Activated naive CD4-positive, alpha-beta T cell treated with anti-CD3 and anti-CD28 coated beads, Interleukin-2, amount 10 ng/mL, durations not matched to agents 7 days and 5 days (primary cell): ENCODE data around the gene SCP2.

Experiments used
- CTCF ChIA-PET: fragments of 350-600 bp; sonication (Branson Sonifier 250); formaldehyde crosslinking; loops from one replicate; lab custom pipeline; 2021; ENCODE audit warnings: antibody characterized with exemption; lab: Charles Lee
- DNase-seq: peaks from one replicate; pipeline ENCODE4 v3.0.0-alpha.2; 2020
- H3K27ac Mint-ChIP-seq: one replicate; pipeline ENCODE4 v1.8.0; 2021; ENCODE audit warnings: mild to moderate bottlenecking, moderate library complexity, mixed read lengths
- H3K27me3 Mint-ChIP-seq: one replicate; pipeline ENCODE4 v1.8.0; 2021; ENCODE audit warnings: mild to moderate bottlenecking, mixed read lengths
- H3K36me3 Mint-ChIP-seq: one replicate; pipeline ENCODE4 v1.8.0; 2021; ENCODE audit warnings: mixed read lengths
- H3K4me1 Mint-ChIP-seq: one replicate; pipeline ENCODE4 v1.8.0; 2021; ENCODE audit warnings: mixed read lengths
- H3K4me3 Mint-ChIP-seq: one replicate; pipeline ENCODE4 v1.8.0; 2021; ENCODE audit warnings: mild to moderate bottlenecking, moderate library complexity, mixed read lengths
- H3K9me3 Mint-ChIP-seq: one replicate; pipeline ENCODE4 v1.8.0; 2021; ENCODE audit warnings: mixed read lengths

Gene SCP2, protein sequence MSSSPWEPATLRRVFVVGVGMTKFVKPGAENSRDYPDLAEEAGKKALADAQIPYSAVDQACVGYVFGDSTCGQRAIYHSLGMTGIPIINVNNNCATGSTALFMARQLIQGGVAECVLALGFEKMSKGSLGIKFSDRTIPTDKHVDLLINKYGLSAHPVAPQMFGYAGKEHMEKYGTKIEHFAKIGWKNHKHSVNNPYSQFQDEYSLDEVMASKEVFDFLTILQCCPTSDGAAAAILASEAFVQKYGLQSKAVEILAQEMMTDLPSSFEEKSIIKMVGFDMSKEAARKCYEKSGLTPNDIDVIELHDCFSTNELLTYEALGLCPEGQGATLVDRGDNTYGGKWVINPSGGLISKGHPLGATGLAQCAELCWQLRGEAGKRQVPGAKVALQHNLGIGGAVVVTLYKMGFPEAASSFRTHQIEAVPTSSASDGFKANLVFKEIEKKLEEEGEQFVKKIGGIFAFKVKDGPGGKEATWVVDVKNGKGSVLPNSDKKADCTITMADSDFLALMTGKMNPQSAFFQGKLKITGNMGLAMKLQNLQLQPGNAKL

DNA sequence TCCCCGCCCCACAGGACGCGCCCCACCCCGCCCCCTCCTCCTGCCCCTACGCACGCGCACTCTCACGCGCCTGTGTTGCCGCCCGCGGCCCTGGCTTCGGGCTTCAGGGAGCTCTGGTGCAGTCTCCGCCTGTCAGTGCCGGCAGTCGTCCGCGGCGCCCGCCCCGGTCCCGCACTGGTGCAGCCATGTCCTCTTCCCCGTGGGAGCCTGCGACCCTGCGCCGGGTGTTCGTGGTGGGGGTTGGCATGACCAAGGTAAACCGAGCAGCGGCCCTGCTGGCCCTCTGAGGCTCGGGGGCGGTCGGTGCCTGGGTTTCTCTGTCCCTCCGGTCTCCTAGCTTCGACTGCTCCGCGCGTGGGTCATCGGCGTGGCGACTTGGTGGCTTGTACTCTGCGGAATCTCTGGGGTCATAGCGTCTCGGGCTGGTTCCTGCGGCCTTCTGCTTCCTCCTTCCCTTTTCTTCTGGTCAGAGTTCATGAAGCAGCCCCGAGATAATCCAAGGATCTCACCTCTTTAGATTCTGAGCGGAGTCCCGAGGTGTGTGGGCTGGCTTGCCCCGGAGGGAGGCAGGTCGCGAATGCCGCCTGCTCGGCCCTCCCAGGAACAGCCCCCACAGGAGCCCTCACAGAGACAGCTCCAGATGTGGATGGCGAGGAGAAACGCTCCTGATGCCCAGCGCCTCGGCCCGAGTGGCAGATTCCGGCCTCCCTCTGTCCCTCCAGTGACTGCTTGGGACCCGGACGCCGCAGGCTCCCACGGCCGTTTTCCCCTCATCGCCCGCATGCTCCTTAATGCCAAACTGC is at the start of gene SCP2:
SCP2 (plus strand) TSS at position 65 of the 803 bp plus-strand sequence; CDS start at position 186, 121 bp downstream.
- peak; percentile 86 for DNase-seq
- Mint-ChIP-seq H3K27ac (no peak within 1 kb of the TSS), H3K27me3 (peaks cover 20% of the 10 kb centered on the region), H3K9me3 (no peaks in the 10 kb centered on the region), H3K4me1 (peaks cover 17% of the 10 kb centered on the region), H3K36me3 (peaks cover 1% of the 10 kb centered on the region), H3K4me3 (peak within 1 kb of the TSS; percentile 75)
- CTCF ChIA-PET, result interaction anchor here (0.6 kb wide), 1 partner anchor 86 kb away, joined by 3 read pairs; no protein-coding TSS in a partner anchor

DNA sequence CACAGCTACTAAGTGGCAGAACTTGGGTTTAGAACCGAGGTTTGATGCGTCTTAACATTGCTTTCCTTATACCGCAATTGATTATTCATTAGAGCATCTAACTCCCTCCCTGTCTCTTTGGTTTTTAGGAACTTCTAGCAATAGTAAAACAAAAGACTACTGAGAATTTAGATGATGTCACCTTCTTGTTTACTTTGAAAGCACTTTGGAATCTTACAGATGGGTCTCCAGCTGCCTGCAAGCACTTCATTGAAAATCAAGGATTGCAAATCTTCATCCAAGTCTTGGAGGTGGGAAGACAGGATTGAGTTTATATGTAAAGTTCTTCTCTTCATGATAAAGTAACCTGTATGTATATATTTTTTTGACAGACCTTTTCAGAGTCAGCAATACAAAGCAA is 49.5 kb upstream of the SCP2 start:
- CTCF ChIA-PET, result no interaction called here
- Mint-ChIP-seq H3K27ac (no peak overlapping the region), H3K27me3 (no peaks in the 10 kb centered on the region), H3K36me3 (no peaks in the 10 kb centered on the region), H3K4me3 (no peak overlapping the region), H3K9me3 (no peaks in the 10 kb centered on the region), H3K4me1 (no peaks in the 10 kb centered on the region)
- DNase-seq, result no peak

DNA sequence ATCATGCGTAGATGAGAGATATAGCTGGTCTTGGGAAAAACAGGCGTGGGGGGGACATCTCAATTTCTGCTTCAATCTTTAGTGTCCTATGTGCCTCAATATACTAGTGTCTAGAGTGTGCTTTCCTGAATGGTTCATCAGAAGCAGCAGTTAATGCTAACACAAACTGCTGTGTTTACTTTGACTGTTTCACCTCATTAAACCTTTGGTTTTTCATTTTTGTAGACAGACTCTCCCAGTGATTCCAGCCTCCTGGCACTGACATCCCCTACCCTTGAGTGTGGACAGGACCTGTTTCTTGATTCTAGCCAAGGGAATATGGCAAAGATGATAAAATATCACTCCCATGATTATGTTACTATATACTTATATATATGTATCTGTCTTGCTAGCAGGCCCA is 46.9 kb upstream of the SCP2 start:
- Mint-ChIP-seq H3K27ac (no peak overlapping the region), H3K27me3 (no peaks in the 10 kb centered on the region), H3K4me1 (no peaks in the 10 kb centered on the region), H3K9me3 (no peaks in the 10 kb centered on the region), H3K36me3 (no peaks in the 10 kb centered on the region), H3K4me3 (no peak overlapping the region)
- CTCF ChIA-PET, result interaction anchor here (1.1 kb wide), 1 partner anchor 21 kb away, joined by 3 read pairs; no protein-coding TSS in a partner anchor
- DNase-seq, result no peak

DNA sequence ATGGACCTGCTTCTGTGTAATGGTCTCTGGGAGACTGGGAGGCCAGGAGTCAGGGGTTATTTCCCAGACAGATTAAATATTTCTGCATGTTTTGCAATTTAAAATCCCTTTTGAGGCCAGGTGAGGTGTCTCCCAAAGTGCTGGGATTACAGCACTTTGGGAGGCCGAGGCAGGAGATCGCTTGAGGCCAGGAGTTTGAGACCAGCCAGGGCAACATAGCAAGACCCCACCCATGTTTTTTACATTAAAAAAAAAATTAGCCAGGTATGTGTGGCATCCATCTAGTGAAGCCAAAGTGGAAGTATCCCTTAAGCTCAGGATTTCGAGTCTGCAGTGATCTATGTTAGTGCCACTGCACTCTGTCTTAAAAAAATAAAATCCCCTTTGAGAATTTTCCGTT is 39.6 kb upstream of the SCP2 start:
- no peak for DNase-seq
- no peaks in the 10 kb centered on the region for H3K9me3 Mint-ChIP-seq
- H3K4me3 Mint-ChIP-seq, result no peak overlapping the region
- no peak overlapping the region for H3K27ac Mint-ChIP-seq
- CTCF ChIA-PET, result no interaction called here
- no peaks in the 10 kb centered on the region for H3K36me3 Mint-ChIP-seq
- no peaks in the 10 kb centered on the region for H3K27me3 Mint-ChIP-seq
- H3K4me1 Mint-ChIP-seq, result no peaks in the 10 kb centered on the region

DNA sequence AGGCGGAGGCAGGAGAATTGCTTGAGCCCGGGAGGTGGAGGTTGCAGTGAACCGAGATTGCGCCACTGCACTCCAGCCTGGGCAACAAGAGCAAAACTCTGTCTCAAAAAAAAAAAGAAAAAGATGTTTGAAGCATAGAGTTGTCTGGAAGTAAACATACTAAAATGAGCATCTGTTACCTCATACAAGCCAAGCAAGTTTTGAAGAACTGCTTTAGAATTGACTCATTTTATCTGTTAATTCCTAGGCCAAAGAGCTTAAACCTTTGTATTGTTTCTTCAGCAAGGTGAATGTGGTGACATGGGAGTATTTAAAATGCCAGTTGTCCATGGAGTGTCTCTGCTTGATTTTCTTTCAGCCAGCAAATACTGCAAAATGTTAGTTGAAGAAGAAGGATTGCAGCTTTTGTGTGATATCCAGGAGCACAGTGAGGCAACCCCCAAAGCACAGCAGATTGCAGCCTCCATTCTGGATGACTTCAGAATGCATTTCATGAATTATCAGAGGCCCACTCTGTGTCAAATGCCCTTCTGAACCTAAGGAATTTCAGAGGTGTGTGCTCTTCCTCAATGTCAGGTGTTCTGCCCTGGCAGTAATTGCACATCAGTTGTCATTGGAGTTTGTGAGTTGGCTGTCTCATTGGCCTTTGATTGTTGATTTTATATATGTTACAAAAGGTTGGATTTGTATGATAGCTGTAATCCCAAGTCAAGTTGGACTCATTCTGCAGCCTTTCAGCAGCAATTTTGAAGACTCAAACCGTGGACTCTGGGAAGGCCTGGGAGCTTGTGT is 34.5 kb upstream of the SCP2 start:
- DNase-seq, result no peak
- Mint-ChIP-seq H3K9me3 (no peaks in the 10 kb centered on the region), H3K4me3 (no peak overlapping the region), H3K36me3 (no peaks in the 10 kb centered on the region), H3K27ac (no peak overlapping the region), H3K27me3 (no peaks in the 10 kb centered on the region), H3K4me1 (no peaks in the 10 kb centered on the region)
- CTCF ChIA-PET, result interaction anchor here (1.2 kb wide), 1 partner anchor 10 kb away, joined by 3 read pairs; no protein-coding TSS in a partner anchor

DNA sequence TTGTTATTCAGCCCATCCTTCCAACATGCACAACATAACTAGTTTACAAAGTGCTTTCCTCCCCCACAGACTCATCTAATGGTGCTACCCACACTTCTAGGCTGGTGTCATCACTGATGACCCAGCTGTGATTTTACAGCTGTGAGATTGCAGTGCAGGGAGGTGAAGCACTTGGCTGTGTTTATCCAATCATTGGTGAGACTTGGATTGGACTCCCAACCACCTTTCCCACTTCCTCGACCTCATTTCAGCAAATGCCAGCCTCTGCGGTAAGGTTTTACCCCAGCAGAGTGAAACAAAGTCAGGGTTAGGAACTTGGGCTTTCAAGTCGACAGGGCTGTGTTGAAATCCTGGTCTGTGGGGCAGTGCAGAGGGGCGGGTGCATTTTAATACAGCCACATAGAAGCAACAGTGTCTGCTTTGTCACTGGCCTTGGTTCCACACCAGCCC is 27.6 kb upstream of the SCP2 start:
- Mint-ChIP-seq H3K4me1 (no peaks in the 10 kb centered on the region), H3K9me3 (no peaks in the 10 kb centered on the region), H3K4me3 (no peak overlapping the region), H3K27ac (no peak overlapping the region), H3K36me3 (no peaks in the 10 kb centered on the region), H3K27me3 (no peaks in the 10 kb centered on the region)
- DNase-seq, result no peak
- CTCF ChIA-PET, result no interaction called here

DNA sequence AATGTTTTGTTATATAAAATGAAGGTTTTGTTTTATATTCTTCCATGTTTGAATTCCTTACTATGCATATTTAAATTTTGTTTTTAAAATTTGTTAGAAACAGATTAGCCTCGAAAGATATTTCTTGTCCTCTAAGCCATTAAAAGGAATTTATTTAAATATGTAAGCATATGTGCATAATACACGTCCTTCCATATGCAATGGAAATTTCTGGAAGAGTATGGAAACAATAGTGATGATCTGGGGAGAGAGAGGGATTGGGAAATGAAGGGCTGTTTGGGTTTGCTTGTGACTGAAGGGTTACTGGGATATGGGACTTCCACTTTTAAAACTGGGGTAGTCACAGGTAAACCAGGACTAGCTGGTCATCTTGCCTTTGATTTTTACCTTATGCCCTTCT is 26.7 kb upstream of the SCP2 start:
- Mint-ChIP-seq H3K4me1 (peaks cover 2% of the 10 kb centered on the region), H3K9me3 (no peaks in the 10 kb centered on the region), H3K36me3 (no peaks in the 10 kb centered on the region), H3K27me3 (no peaks in the 10 kb centered on the region), H3K4me3 (no peak overlapping the region), H3K27ac (no peak overlapping the region)
- CTCF ChIA-PET, result interaction anchor here (1.7 kb wide), 1 partner anchor 281 kb away, joined by 4 read pairs; no protein-coding TSS in a partner anchor
- no peak for DNase-seq

DNA sequence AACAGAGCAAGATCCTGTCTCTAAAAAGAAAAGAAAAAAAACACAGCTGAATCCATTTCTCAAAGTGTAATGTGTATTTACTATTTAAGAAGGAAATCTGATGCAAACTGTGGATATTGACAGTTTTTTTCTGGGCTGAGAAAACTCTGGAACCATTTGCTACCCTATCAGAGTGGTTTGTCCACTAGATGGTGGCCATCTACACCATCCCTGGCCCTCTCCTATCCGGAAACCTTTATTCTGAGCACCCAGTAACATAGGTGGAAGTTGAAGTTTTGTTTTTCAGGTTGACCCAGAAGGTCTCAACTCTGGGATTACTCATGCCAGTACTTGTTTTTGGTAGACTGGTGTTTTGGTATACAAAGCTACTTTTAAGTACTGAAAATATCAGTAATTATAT is 25.7 kb upstream of the SCP2 start:
- no peak for DNase-seq
- H3K4me3 Mint-ChIP-seq, result no peak overlapping the region
- H3K9me3 Mint-ChIP-seq, result no peaks in the 10 kb centered on the region
- no peaks in the 10 kb centered on the region for H3K27me3 Mint-ChIP-seq
- peaks cover 2% of the 10 kb centered on the region for H3K4me1 Mint-ChIP-seq
- peaks cover 3% of the 10 kb centered on the region for H3K36me3 Mint-ChIP-seq
- CTCF ChIA-PET, result interaction anchor here (0.6 to 1.7 kb wide), 3 partner anchors 20 to 280 kb away, joined by 3 to 5 read pairs (median 4); partner anchors contain the start of gene ECHDC2
- no peak overlapping the region for H3K27ac Mint-ChIP-seq

DNA sequence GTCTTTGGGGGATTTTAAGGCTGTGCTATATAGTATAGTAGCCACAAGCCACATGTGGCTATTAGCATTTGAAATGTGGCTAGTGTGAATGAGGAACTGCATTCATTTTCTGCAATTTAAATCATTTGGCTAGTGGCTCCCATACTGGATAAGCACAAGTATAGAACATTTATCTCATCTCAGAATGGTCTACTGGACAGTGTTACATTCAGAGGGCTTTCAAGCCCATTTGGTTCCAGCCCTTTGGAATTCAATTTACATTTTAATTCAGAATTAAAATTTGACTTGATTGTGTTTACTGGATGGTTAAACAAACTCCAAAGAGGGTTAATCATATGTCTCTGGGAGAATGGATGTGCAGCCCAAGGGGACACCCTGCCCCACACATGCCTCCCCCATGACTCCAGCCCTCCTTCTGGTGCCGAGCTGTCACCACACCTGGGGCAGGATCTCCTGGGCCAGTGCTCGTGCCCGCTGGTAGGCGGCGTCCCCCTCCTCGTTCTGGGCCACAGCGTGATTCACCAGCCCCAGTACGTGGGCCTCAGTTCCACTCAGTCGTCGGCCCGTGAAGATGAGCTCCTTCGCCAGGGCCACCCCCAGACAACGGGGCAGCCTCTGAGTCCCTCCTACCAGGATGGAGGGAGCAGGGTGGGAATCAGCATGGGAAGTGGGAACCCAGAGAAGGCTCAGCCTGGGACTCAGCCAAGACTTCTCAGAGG is 22.7 kb upstream of the SCP2 start:
- H3K27me3 Mint-ChIP-seq, result no peaks in the 10 kb centered on the region
- CTCF ChIA-PET, result interaction anchor here (1.2 to 2.5 kb wide), 4 partner anchors 18 to 282 kb away, joined by 4 to 18 read pairs (median 8); partner anchors contain the start of gene ECHDC2
- DNase-seq, result no peak
- H3K36me3 Mint-ChIP-seq, result peaks cover 3% of the 10 kb centered on the region
- no peak overlapping the region for H3K27ac Mint-ChIP-seq
- no peak overlapping the region for H3K4me3 Mint-ChIP-seq
- peaks cover 2% of the 10 kb centered on the region for H3K4me1 Mint-ChIP-seq
- H3K9me3 Mint-ChIP-seq, result no peaks in the 10 kb centered on the region

DNA sequence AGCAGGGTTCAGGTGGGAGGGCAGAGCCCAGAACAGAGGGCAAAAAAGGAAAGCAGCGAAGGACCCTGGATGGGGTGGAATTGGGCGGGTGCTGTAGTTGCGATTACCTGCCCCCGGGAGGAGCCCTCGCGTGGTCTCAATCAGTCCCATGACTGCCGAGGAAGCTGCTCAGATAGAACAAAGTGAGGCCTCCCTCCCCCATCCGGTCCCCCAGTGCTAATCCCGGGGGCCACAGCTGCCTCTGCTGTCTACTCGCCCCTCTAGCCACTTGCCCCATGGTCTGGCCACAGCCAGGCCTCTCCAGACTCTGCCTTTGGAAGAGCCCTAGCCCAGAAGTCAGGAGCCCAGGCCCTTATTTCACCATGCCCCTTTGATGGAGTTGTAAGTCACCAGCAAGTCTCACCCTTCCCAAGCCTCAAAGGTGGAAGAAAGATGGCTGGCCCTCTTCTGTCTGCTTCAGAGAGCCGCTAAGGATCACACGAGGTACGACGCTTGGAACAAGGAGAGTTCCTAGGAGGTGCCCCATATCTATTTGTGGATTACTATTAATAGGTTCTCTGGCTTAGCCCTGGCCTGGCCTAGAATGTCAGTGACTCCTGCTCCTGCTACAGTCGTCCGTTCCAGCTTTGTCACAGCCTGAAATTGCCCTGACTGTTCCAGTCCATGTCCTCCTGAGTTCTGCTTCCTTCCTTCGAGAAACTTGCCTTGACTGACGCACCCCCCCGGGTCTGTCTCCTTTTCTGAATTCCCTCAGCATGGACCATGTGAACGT is 22.0 kb upstream of the SCP2 start:
- H3K4me3 Mint-ChIP-seq, result no peak overlapping the region
- H3K36me3 Mint-ChIP-seq, result peaks cover 3% of the 10 kb centered on the region
- H3K27me3 Mint-ChIP-seq, result no peaks in the 10 kb centered on the region
- CTCF ChIA-PET, result interaction anchor here (1.2 to 2.5 kb wide), 6 partner anchors 13 to 281 kb away, joined by 4 to 18 read pairs (median 8); partner anchors contain the start of gene ECHDC2
- DNase-seq, result peak; percentile 59
- peak overlapping the region; percentile 37 for H3K27ac Mint-ChIP-seq
- peaks cover 2% of the 10 kb centered on the region for H3K4me1 Mint-ChIP-seq
- no peaks in the 10 kb centered on the region for H3K9me3 Mint-ChIP-seq

DNA sequence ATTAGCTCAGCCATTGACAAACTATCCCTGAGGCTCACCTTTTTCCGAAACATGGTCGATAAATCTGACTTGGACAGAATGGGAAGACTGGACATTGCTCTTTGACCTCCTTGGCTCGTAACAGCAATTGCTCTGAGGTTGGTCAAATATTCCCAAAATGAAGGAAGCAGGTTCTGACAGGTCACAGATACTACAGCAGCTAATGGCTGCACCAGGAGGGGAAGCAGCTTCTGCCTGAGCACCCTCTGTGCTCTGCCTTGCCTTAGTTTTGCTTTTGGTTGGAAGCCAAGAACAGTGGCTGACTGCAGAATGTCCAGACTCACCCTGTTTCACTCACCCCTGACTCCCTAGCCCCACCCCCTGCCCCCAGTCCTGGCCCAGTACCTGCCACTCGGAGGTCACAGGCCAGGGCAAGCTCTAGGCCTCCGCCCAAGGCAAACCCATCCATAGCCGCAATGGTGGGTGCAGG is 20.9 kb upstream of the SCP2 start:
- DNase-seq, result no peak
- H3K4me1 Mint-ChIP-seq, result peaks cover 2% of the 10 kb centered on the region
- H3K27me3 Mint-ChIP-seq, result no peaks in the 10 kb centered on the region
- CTCF ChIA-PET, result interaction anchor here (1.4 to 2.5 kb wide), 5 partner anchors 12 to 280 kb away, joined by 6 to 18 read pairs (median 8); partner anchors contain the start of gene ECHDC2
- no peak overlapping the region for H3K4me3 Mint-ChIP-seq
- no peaks in the 10 kb centered on the region for H3K9me3 Mint-ChIP-seq
- peaks cover 3% of the 10 kb centered on the region for H3K36me3 Mint-ChIP-seq
- no peak overlapping the region for H3K27ac Mint-ChIP-seq

DNA sequence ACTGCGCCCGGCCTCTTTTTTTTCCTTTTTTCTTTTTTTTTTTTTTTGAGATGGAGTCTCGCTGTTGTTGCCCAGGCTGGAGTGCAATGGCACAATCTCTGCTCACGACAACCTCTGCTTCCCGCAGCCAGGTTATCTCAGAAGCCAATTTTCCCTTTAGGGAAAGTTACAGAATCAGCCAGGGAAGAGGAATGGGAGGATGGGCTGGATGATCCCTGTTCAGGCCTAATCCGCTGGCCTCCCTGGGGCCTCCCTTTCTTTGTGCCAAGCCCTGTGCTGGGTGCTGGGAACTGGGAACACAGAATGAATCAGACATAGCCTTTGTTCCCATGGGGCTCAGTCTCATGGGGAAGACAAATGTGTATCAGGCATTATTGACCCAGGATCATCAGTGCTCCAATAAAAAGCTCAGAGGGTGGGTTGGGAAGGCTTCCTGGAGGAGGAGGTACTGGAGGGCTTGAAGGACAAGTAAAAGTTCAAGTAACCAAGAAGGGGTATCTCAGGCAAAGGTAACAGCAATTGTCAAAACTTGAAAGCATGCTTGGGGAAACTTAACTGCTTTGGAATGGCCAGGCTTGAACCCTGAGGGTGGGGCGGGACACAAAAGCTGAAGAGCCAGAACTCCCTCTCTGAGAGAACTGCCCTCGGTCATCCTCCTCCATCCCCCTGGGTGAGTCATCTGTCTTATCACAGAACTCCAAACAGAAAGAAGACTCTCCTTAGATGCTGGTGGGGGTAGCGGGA is 19.8 kb upstream of the SCP2 start:
- no peaks in the 10 kb centered on the region for H3K27me3 Mint-ChIP-seq
- CTCF ChIA-PET, result no interaction called here
- peaks cover 3% of the 10 kb centered on the region for H3K36me3 Mint-ChIP-seq
- no peaks in the 10 kb centered on the region for H3K9me3 Mint-ChIP-seq
- no peak for DNase-seq
- H3K4me1 Mint-ChIP-seq, result peaks cover 2% of the 10 kb centered on the region
- no peak overlapping the region for H3K4me3 Mint-ChIP-seq
- H3K27ac Mint-ChIP-seq, result no peak overlapping the region
